Vagina (tissue), 2 donors: Measurements from ENCODE around the gene DDX46. TPM values are rescaled to one million over a fixed set of nuclear protein-coding genes. Genes with fewer than 3 reads are reported as not detected.
"Not testable (repeated sequence)": the region's sequence is repeated elsewhere in the genome, so short reads cannot be mapped to it uniquely, and the experiment has no call there.

ENCODE experiments used
- DNase-seq, 2 donors: peaks; one replicate each; pipeline ENCODE4 v3.0.0-alpha.2; 2017; ENCODE audit errors: extremely low spot score in 2 of 2
- H3K27ac ChIP-seq: fragments of 200-600 bp; sonication (generic); one replicate; pipeline ENCODE4 v1.5.1; 2019
- H3K27me3 ChIP-seq: fragments of 200-600 bp; sonication (generic); one replicate; pipeline ENCODE4 v1.5.1; 2019
- H3K36me3 ChIP-seq, 2 donors: fragments of 200-600 bp; sonication (generic); one replicate each; pipeline ENCODE4 v1.5.1; 2017 to 2019
- H3K4me1 ChIP-seq: fragments of 200-600 bp; sonication (generic); one replicate; pipeline ENCODE4 v1.5.1; 2019
- H3K4me3 ChIP-seq, 2 donors: fragments of 200-600 bp; sonication (generic); 1 replicate in 1 of 2; 2 replicates in 1 of 2; pipeline ENCODE4 v1.5.1; 2016 to 2019
- H3K9me3 ChIP-seq: fragments of 200-600 bp; sonication (generic); one replicate; pipeline ENCODE4 v1.5.1; 2019
- POLR2A ChIP-seq, 2 donors: fragments of 450-650 bp; IDR thresholded peaks; one replicate each; pipeline ENCODE4 v1.6.1; 2017; ENCODE audit warnings: antibody characterized with exemption in 2 of 2, mild to moderate bottlenecking in 2 of 2, moderate library complexity in 2 of 2
- POLR2AphosphoS5 ChIP-seq, 2 donors: sonication (generic); formaldehyde crosslinking; IDR thresholded peaks; one replicate each; pipeline ENCODE4 v1.9.0; 2017; ENCODE audit warnings: antibody characterized with exemption in 2 of 2, mild to moderate bottlenecking in 2 of 2, low read depth in 1 of 2; ENCODE audit not compliant: insufficient read depth in 1 of 2
- intact Hi-C: fragments of 100-400 bp; cut with DNase I; formaldehyde crosslinking; loops from one replicate; pipeline ENCODE4 v1.15.1; 2023
- total RNA-seq: library from RNA; depleted of rRNA; stranded (reverse); fragments of >200 nt; gene quantifications from one replicate; pipeline ENCODE4 v1.2.3, GENCODE V29; 2016
- TF ChIP-seq, protein P1 (sequence below), 3 experiments: fragments of 450-650 bp in 2 of 3; fragments of 200-600 bp in 1 of 3; sonication (generic) in 1 of 3; IDR thresholded peaks; one replicate each; pipeline ENCODE4 v1.5.1; 2017 to 2019; ENCODE audit warnings: antibody characterized with exemption in 3 of 3, mild to moderate bottlenecking in 2 of 3, moderate library complexity in 2 of 3

DDX46 gene
- total RNA-seq, 1 donor from 2014 or later: 31.7 TPM

DNA sequence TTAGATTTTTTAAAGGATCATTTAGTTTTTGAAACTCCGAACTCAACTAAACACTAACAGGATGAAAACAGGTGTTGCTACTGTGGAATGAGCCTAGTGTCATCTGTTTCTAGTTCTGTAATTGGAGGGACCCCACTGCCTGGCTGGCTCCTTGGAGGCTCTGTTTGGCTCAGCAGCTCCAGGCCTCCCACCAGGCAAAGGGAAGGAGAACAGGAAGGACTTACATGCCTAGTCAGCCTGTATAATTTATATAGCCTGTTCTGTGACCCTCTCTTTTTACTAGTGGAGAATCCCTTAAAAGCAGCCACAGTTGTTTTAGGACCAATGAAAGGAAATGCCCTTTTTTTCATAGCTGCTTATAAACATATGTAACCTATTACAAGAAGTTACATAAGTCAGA is 66.1 kb downstream of the DDX46 start:
- H3K27ac ChIP-seq: no peak overlapping the region
- H3K36me3 ChIP-seq: peaks cover 0 to 45% of the 10 kb centered on the region in 2 donors
- H3K4me1 ChIP-seq: no peaks in the 10 kb centered on the region
- no peaks in the 10 kb centered on the region for H3K27me3 ChIP-seq
- H3K4me3 ChIP-seq: no peak overlapping the region
- TF ChIP-seq POLR2A (IDR thresholded peaks at IDR 0.05) (no peak), POLR2AphosphoS5 (IDR thresholded peaks at IDR 0.05; ENCODE audit: insufficient read depth in 1 of 2, low read depth in 1 of 2) (no peak)
- TF ChIP-seq, protein P1, sequence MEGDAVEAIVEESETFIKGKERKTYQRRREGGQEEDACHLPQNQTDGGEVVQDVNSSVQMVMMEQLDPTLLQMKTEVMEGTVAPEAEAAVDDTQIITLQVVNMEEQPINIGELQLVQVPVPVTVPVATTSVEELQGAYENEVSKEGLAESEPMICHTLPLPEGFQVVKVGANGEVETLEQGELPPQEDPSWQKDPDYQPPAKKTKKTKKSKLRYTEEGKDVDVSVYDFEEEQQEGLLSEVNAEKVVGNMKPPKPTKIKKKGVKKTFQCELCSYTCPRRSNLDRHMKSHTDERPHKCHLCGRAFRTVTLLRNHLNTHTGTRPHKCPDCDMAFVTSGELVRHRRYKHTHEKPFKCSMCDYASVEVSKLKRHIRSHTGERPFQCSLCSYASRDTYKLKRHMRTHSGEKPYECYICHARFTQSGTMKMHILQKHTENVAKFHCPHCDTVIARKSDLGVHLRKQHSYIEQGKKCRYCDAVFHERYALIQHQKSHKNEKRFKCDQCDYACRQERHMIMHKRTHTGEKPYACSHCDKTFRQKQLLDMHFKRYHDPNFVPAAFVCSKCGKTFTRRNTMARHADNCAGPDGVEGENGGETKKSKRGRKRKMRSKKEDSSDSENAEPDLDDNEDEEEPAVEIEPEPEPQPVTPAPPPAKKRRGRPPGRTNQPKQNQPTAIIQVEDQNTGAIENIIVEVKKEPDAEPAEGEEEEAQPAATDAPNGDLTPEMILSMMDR (IDR thresholded peaks at IDR 0.05): no peak
- intact Hi-C loops: no loop called here
- DNase-seq: no peak
- H3K9me3 ChIP-seq: no peaks in the 10 kb centered on the region

DNA sequence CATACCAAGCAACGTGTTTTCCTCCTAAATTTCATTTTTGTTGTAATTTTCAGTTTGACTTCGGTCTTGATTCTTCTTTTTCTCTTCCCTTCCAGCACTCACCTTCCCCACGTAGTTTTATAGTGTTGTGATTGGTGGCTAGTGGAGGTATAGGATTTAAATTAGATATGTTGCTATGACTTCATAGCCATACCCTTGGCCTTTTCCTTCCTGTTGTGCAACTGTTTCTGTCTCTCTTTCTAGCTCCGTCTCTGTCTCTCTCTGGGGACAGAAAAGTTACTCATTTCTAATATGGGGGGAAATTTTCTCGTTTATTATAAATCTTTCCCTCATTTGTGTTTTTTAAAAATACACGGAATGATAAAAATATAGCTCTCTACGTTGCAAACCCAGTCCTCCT is 66.6 kb downstream of the DDX46 start:
- H3K27ac ChIP-seq: no peak overlapping the region
- no peak for DNase-seq
- no peak overlapping the region for H3K4me3 ChIP-seq
- no peaks in the 10 kb centered on the region for H3K9me3 ChIP-seq
- H3K27me3 ChIP-seq: no peaks in the 10 kb centered on the region
- intact Hi-C loops: no loop called here
- H3K4me1 ChIP-seq: no peaks in the 10 kb centered on the region
- TF ChIP-seq, protein P1 (IDR thresholded peaks at IDR 0.05): no peak
- no peak for TF ChIP-seq POLR2A (IDR thresholded peaks at IDR 0.05)
- no peak for TF ChIP-seq POLR2AphosphoS5 (IDR thresholded peaks at IDR 0.05; ENCODE audit: insufficient read depth in 1 of 2, low read depth in 1 of 2)
- peaks cover 0 to 44% of the 10 kb centered on the region in 2 donors for H3K36me3 ChIP-seq

DNA sequence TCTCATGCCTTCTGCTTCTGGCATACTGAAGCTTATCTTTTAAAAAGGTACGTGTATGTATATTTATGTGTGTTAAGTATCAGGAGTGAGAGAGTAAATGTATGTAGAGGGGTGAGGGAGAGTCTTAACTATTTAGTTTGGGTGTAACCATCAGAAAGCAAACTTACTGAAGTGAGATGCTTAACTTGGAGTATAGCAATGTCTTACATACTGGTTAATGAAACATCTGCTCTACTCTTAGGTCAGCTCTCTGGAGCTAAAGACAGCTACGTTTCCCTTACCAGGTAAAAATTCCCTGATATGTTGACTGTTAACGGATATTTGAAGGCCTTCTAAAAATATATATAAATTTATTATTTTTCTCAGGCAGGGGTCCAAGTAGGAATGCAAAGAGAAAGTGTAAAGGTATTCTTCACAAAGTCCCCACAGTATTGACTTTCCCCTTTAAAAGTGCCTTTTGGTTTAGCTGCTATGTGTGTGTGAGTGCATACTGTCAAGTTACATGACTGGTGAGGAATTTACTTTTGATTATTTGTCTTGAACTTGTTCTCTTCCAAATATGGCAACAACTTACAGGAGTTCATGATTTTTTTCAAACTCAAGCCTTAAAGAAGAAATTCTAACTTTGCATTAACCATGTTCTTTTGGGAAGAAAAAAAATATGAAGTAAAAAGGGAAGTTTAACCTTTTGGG is 74.9 kb downstream of the DDX46 start:
- peaks cover 0 to 23% of the 10 kb centered on the region in 2 donors for H3K36me3 ChIP-seq
- intact Hi-C loops: no loop called here
- no peak for DNase-seq
- H3K27me3 ChIP-seq: no peaks in the 10 kb centered on the region
- TF ChIP-seq, protein P1 (IDR thresholded peaks at IDR 0.05): no peak
- TF ChIP-seq POLR2AphosphoS5 (IDR thresholded peaks at IDR 0.05; ENCODE audit: insufficient read depth in 1 of 2, low read depth in 1 of 2) (no peak), POLR2A (IDR thresholded peaks at IDR 0.05) (no peak)
- H3K27ac ChIP-seq: no peak overlapping the region
- H3K9me3 ChIP-seq: no peaks in the 10 kb centered on the region
- H3K4me3 ChIP-seq: no peak overlapping the region
- H3K4me1 ChIP-seq: no peaks in the 10 kb centered on the region

DNA sequence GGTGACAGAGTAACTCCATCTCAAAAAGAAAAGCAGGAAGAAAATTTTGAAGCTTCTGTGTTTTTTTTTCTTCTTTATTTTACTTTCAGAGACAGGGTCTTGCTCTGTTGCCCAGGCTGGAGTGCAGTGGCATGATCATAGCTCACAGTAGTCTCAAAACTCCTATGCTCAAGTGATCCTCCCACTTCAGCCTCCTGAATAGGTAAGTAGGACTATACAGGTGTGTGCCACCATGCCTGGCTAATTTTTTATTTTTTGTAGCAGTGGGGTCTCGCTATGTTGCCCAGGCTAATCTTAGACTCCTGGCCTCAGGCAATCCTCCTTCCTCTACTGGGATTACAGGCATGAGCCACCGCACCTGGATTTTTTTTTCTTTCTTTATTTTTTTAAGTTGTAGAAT is 77.0 kb downstream of the DDX46 start:
- Histone ChIP-seq H3K27ac (no peak overlapping the region), H3K27me3 (no peaks in the 10 kb centered on the region), H3K4me1 (no peaks in the 10 kb centered on the region), H3K4me3 (no peak overlapping the region), H3K36me3 (peaks cover 0 to 8% of the 10 kb centered on the region in 2 donors), H3K9me3 (no peaks in the 10 kb centered on the region)
- intact Hi-C loops: no loop called here
- TF ChIP-seq POLR2A (IDR thresholded peaks at IDR 0.05): no peak
- TF ChIP-seq POLR2AphosphoS5 (IDR thresholded peaks at IDR 0.05; ENCODE audit: insufficient read depth in 1 of 2, low read depth in 1 of 2): no peak
- TF ChIP-seq, protein P1 (IDR thresholded peaks at IDR 0.05): no peak
- no peak for DNase-seq

DNA sequence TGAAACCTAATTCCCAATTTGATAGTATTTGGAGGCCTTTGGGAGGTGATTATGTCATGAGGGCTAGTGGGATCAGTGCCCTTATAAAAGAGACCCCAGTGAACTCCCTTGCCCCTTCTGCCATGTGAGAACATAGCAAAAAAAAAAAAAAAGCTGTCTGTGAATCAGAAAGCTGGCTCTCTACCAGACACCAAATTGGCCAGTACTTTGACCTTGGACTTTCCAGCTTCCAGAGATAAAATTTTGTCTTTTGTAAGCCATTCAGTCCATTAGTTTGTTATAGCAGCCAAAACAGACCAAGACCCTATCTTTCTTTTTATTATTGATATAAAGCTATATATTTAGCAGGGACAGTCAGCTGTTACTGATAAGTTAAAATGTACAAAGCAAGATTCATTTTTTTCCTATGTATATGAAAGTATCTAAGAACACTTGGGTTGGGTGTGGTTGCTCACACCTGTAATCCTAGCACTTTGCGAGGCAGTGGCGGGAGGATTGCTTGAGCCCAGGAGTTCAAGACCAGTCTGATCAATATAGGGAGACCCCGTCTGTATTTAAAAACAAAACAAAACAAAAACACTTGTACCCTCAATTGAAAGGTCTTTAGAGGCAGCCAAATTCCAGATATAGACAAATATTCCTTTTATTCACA is 79.1 kb downstream of the DDX46 start:
- no peak overlapping the region for H3K4me3 ChIP-seq
- intact Hi-C loops: no loop called here
- H3K27me3 ChIP-seq: no peaks in the 10 kb centered on the region
- no peaks in the 10 kb centered on the region for H3K9me3 ChIP-seq
- DNase-seq: no peak
- H3K4me1 ChIP-seq: no peaks in the 10 kb centered on the region
- peaks cover 0 to 8% of the 10 kb centered on the region in 2 donors for H3K36me3 ChIP-seq
- H3K27ac ChIP-seq: no peak overlapping the region
- TF ChIP-seq POLR2AphosphoS5 (IDR thresholded peaks at IDR 0.05; ENCODE audit: insufficient read depth in 1 of 2, low read depth in 1 of 2) (no peak), POLR2A (IDR thresholded peaks at IDR 0.05) (no peak)

DNA sequence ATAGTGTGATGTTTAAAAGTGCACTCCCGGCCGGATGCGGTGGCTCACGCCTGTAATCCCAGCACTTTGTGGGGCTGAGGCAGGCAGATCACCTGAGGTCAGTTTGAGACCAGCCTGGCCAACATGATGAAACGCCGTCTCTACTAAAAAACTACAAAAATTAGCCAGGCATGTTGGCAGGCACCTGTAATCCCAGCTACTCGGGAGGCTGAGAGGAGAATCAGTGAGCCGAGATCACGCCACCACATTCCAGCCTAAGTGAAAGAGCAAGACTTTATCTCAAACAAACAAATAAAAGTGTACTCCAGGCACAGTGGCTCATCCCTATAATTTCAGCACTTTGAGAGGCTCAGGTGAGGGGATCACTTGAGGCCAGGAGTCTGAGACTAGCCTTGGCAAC is 79.8 kb downstream of the DDX46 start:
- intact Hi-C loops, H3K9me3 ChIP-seq, H3K4me1 ChIP-seq, H3K27me3 ChIP-seq, H3K27ac ChIP-seq, H3K4me3 ChIP-seq, DNase-seq, H3K36me3 ChIP-seq: not testable (repeated sequence)
